Measurements from ENCODE around the gene ZNF532.

Gene ZNF532

GRCh38 chr18:58977223-58977622, 112.5 kb downstream of the ZNF532 start:
- DNase-seq (ENCODE audit: low spot score), result no peak

- DNase-seq (ENCODE audit: low spot score), result no peak
Measured at GRCh38 chr18:58977801-58978200, 113.1 kb downstream of the ZNF532 start.

- no peak for DNase-seq (ENCODE audit: low spot score)
Measured at GRCh38 chr18:58978916-58979315, 114.2 kb downstream of the ZNF532 start.

GRCh38 chr18:58979615-58980014, 114.9 kb downstream of the ZNF532 start:
- DNase-seq (ENCODE audit: low spot score), result no peak

GRCh38 chr18:58980991-58981390, 116.3 kb downstream of the ZNF532 start:
- no peak for DNase-seq (ENCODE audit: low spot score)

GRCh38 chr18:58983260-58984155, 118.8 kb downstream of the ZNF532 start:
- no peak for DNase-seq (ENCODE audit: low spot score)

- DNase-seq (ENCODE audit: low spot score), result no peak
Measured at GRCh38 chr18:58988600-58988999, 123.9 kb downstream of the ZNF532 start.

- DNase-seq (ENCODE audit: low spot score), result no peak
Measured at GRCh38 chr18:58989184-58989759, 124.6 kb downstream of the ZNF532 start.

- DNase-seq (ENCODE audit: low spot score), result no peak
Measured at GRCh38 chr18:58990720-58991119, 126.0 kb downstream of the ZNF532 start.

- no peak for DNase-seq (ENCODE audit: low spot score)
Measured at GRCh38 chr18:58991167-58991798, 126.6 kb downstream of the ZNF532 start.

GRCh38 chr18:58992301-58993231, 127.9 kb downstream of the ZNF532 start:
- no peak for DNase-seq (ENCODE audit: low spot score)

- DNase-seq (ENCODE audit: low spot score), result no peak
Measured at GRCh38 chr18:58993260-58993659, 128.6 kb downstream of the ZNF532 start.

GRCh38 chr18:58995663-58996062, 131.0 kb downstream of the ZNF532 start:
- no peak for DNase-seq (ENCODE audit: low spot score)

- DNase-seq (ENCODE audit: low spot score), result no peak
Measured at GRCh38 chr18:58996131-58996641, 131.5 kb downstream of the ZNF532 start.

GRCh38 chr18:58996696-58997095, 132.0 kb downstream of the ZNF532 start:
- no peak for DNase-seq (ENCODE audit: low spot score)

- DNase-seq (ENCODE audit: low spot score), result no peak
Measured at GRCh38 chr18:58997811-58998337, 133.2 kb downstream of the ZNF532 start.

- no peak for DNase-seq (ENCODE audit: low spot score)
Measured at GRCh38 chr18:58998401-58999203, 133.9 kb downstream of the ZNF532 start.

- DNase-seq (ENCODE audit: low spot score), result no peak
Measured at GRCh38 chr18:59001166-59001565, 136.5 kb downstream of the ZNF532 start.

- no peak for DNase-seq (ENCODE audit: low spot score)
Measured at GRCh38 chr18:59001721-59002120, 137.0 kb downstream of the ZNF532 start.

GRCh38 chr18:59002974-59003594, 138.4 kb downstream of the ZNF532 start:
- DNase-seq (ENCODE audit: low spot score), result no peak
